HPDE6-E6E7 (cell line): ENCODE measurements around the gene NPL.

Experiments used
- DNase-seq: peaks from one replicate; pipeline ENCODE4 v3.0.0; 2011; ENCODE audit warnings: missing footprints; ENCODE audit errors: extremely low spot score

Gene NPL, protein sequence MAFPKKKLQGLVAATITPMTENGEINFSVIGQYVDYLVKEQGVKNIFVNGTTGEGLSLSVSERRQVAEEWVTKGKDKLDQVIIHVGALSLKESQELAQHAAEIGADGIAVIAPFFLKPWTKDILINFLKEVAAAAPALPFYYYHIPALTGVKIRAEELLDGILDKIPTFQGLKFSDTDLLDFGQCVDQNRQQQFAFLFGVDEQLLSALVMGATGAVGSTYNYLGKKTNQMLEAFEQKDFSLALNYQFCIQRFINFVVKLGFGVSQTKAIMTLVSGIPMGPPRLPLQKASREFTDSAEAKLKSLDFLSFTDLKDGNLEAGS

DNA sequence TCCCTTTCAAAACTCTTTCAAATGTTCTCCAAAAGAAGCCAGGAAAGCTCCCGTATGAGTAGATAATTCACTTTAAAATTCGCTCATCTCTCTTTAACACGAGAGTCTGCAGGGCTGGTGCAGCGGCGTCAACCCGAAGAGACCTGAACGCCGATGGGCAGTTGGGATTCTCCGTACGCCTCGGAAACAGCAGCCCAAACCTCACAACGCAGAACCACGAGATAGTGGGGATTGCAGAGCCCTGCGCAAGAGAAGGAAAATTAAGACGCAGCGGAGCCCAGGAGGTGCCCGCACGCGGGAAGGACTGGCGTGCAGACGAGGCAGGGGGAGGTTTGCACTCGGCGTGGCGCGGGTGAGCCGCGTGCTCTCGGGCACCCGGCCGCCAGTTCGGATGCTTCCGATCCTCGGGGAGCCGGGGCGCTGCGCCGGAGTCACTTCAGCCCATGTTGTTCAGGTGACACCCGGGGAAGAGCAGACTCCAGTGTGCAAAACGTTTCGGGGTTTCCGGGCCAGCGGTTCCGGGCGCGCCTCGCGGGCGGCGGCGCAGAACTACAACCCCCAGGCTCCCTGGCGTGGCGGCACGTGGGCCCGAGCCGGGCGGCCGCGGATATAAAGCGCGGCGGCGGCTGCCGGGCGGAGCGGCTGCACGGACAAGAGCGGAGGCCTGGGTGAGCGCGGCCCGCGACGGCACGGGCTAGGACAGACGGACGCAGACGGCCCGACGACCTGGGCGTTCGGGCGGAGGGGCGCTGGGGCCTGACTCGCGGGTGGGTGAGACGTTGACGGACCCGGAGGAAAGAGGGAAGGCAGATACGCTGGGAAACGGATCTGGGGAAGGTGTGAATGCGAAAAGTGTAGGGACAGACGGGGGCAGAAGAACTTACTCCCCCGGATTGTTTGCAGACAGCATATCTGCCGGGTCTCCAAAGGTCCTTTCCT, at the start of gene NPL:
Gene NPL (plus strand): TSS at position 636 of the 939 bp plus-strand sequence. CDS start 4,599 bp downstream, outside the sequence.
- peak; percentile 71 for DNase-seq

DNA sequence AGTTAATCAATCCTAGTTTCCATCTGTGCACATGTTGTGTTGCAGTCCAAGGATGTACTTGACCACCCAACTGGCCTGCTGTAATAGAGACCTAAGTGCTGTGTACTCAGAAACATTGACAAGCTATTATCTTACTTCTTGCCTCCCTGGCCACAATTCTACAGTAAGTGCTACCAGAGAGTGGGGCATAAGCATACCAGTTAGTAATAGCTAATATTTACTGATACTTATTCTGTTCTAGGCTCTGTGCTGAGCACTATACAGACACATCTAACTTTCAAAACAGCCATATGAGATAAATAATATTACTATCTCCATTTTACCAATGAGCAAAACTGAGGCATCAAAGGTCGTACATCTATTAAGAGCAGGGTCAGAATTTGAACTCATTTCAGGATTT, 49.5 kb upstream of the NPL start:
- no peak for DNase-seq

DNA sequence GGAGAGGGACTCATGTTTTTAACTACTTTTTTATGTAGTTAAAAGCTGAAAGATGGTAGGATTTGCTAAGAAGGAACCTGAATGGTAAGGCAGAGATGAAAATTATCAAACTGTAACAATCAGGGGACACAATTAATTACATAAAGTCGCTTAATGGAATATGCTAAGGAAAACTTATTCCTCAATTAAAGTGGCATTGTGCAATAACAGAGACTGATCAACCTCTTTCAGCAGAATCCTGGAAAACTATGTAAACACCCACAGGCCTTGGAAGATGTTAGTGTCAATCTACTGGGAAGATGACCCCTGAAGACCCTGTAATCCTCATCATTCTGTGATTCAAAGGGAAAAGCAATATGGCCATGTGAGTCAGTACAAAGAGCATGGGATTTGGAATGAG, 46.8 kb upstream of the NPL start:
- no peak for DNase-seq

DNA sequence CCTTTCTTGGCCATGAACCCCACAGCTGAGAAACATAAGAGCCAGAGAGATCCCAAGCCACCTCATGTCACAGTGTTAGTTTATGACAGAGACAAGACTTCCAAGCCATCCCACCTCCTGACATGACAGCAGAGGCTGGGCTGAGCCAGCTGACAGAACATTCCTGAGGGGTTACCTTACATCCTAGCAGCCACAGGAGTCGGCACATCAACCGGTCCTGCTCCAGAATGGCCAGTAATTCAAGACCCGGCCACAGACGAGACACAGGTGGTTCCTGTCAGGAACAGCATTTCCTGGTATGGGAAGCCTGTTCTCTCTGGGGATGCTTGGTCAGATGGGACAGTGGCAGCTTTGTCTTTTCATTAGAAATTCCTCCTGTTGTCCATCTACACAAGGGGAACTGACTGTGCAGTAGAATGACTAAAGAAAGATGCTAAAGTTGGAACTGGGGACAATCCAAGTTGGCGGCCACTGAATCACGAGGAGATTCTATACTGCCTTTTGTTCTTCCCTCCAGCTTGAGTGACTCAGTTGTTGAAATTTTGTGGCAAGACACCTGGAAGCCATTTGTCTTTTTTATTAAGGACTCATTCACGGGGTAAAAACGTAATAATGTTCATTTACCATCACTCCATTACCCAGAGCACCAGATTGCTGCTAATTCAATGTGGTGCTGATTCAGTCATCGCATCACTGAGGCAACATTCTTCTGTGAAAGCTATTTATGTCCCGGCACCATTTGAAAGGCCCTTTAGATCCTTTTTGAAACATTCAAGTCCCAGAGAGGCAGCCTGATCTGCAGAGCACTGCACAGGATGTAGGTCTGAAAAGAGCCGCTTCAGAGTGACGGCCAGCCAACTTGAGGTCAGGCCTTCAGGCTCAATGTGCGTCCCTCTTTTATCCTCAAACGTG, 37.2 kb upstream of the NPL start:
- DNase-seq: no peak

DNA sequence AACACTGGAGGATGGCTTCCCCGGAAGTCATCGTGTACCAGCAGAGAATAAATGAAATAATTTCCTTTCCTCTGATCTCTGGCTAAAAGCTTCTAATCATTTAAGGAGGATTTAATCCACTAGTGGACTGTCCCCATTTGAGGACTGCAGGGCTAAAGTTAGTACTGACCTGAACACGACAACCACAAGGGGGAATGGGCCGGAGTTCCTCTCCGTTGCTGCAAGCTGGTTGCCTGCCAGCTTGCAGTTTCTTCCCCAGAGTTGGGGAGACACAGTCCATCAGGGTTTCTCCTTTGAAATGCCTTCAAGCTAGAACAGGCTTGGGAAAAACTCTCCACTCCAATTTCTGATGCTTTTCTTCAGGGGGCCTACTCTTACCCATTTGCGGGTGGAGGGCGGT, 35.5 kb upstream of the NPL start:
- DNase-seq: no peak

DNA sequence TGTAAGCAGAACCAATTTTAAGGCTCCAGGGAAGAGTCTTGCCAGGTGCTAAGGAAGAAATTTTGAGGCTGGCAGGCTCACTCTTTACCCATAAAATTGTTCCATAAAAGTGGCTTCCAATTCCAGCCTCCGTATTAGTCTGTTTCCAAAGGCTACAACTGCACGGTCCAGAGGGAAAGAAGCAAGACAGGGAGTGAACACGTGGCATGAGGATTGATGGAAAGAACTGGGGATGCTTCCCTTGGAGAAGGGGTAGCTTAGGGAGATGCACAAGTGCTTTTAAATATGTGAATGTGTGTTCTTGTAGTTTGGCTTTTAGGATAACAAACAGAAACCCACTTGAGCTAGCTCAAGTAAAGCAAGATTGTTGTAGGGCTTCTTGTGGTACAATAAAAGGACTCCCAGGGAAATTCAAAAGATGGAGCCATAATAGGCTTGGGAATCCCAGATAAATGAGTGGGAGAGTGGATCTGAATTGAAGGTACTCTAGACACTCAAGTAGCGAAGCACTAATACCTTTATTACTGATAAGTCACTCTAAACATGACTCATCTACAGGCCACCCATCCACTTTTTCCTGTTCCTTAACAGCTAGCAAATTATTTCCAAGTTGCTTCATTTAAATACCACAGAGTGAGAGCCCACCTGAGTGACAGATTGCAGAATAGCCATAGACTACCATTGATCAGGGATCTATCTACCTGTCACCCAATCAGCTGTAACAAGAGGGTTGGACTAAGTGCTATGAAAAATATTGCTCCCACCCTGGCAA, 34.8 kb upstream of the NPL start:
- peak; percentile 10 for DNase-seq

DNA sequence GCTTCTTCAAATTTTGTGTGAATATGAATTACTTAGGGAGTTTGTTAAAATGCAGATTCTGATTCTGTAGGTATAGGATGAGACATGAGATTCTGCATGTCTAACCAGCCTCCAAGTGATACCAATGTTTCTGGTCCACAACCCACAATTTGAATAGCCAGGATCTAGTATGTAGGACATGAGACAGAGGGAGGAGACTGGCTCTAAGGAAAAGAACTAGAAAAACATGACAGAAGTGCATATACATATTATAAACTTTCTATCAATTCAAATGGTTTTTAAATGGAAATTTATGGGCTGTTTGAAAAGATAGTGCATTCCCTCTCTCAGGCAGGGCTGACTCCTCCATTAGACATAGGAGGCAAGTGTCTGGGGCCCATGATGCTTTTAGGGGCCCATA, 33.9 kb upstream of the NPL start:
- no peak for DNase-seq

DNA sequence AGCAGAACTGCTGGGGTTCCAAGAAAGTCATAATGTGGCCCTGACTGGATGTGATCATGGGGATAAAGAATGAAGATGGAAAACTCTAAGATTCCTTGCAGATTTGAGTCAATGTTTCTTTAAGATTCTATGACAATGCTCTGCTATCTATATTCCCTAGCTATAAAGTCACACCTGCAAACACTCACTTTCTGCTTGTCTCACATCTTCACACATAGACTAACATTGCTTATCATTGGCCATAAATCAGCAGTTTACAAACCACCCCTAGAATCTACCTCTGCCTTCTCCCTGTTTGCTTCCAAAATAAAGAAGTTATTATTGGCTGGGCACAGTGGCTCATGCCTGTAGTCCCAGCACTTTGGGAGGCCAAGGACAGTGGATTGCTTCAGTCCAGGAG, 33.1 kb upstream of the NPL start:
- no peak for DNase-seq

DNA sequence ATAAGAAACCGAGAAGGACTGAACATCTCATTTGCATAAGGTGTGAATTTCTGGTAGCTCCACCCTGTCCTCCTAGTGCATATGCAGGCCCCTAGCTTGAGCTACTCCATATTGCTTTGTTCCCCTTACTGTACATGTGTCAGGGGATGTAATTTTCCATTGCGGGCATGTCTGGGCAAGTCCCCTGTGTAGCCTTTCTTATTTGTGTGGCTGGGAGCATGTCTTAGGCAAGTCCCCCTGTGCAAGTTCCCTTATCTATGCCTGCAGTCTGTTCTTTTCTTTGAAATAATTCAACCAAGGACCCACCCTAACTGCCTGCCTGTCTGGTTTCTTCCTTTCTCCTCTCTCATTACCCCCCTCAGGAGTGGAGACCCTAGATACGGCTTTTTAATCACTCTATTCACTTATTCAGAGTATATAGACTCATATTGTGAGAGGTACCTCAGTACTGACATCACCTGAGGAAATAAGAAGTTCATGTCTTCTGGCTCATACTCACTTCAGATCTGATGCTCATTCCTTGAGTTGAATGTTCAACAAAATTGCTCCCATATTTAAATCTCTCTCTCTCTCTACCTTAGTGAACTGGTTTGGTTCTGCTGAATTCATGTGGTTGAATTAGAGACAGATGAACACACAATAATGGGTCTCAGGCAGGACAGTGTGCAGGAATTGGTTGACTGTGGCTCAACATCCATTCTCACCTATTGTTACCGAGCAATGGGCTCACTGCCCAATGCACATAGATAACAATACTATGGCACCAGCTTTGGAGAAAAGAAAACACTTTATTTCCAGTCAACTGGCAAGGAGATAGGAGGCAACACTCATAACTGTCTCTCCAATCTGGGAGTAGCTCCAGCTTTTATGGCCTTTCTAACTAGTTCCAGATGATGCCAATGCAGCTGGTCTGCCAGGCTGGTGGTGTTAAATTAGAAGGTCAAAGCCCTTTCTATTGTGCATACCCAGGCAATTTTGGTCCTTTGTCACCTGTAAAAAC, 27.9 kb upstream of the NPL start:
- DNase-seq: no peak

DNA sequence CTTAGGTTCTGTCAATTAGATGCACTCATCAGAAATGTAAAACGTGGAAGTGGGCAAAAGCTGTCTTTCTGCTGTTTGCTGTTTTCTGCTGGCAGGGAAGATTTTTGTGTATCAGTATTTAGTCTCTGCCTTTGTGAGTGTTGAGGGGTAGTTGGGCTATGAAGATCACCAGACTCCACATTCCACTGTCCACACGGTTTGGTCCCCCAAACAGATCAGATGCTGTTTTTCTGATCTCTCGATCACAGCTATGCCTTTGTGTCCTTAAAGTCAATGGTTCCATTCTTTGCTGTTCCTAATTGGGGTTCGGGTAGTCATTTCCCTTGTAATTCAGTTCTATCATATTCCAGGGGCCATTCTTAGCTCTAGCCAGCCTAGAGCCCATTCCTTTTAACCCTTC, 27.0 kb upstream of the NPL start:
- DNase-seq: no peak

DNA sequence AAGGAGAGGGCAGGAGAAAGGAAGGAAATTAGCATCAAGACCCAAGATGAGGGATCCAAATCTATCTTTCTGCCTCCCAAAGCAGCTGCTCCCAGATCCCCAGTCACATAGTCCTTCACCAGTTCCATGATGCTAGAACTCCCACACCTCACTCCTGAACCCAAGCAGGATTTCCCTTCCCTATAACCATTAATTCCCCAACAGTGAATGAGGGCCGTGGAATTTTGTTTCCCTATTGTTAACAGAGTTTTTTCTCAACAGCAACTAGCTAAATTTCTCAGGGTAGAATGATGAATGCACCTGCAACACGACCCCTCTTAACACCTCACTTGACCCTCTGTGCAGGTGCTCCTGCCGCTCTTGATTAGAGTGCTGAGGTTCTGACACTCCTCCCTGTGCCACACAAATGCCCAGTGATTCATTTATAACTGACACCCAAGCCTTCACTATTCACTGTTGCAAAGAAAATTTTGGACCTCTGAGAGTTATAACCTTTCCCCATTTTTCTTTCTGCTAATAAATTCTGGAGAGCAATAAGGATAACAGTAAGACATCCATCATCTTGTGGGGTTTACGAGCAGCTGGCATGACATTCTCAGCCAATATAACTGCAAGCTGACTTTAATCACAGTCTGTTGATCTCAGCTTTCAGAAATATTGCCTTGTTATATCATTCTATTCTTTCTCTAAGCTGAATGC, 25.4 kb upstream of the NPL start:
- DNase-seq: no peak

DNA sequence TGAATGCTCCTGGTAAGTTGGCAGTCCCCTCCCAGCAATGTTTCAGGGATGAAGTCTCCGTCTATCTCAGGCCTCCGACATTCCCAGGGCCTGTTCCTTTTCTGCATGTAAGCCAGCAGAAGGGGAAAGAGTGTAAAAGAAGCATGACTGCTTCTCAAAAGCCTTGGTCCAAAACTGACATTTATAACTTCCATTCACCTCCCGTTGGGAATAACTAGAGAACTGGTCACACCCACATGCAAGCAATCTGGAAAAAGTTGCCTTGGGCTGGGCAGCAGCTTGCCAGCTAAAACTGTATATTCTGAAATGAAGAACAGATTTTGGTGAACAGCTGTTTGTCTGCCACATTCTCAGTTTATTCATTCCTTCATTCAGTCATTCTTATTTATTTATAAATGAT, 24.2 kb upstream of the NPL start:
- DNase-seq: no peak

DNA sequence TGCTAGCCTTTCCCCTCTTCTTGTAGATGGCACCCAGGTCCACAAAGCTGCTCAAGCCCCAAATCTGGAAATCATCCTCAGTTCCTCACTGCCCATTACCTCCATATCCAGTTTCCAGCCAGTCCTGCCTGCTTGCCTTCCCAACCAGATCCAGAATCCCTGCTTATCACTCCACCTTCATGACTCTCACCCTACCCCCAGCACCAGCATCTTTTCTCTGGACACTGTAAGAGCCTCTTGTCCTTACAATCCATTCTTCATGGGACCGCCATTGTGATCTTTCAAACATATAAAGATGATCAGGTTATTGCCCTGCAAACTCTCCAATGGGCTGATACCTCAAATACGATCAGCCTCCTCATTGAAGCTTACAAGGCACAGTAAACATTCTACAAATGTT, 23.5 kb upstream of the NPL start:
- no peak for DNase-seq

DNA sequence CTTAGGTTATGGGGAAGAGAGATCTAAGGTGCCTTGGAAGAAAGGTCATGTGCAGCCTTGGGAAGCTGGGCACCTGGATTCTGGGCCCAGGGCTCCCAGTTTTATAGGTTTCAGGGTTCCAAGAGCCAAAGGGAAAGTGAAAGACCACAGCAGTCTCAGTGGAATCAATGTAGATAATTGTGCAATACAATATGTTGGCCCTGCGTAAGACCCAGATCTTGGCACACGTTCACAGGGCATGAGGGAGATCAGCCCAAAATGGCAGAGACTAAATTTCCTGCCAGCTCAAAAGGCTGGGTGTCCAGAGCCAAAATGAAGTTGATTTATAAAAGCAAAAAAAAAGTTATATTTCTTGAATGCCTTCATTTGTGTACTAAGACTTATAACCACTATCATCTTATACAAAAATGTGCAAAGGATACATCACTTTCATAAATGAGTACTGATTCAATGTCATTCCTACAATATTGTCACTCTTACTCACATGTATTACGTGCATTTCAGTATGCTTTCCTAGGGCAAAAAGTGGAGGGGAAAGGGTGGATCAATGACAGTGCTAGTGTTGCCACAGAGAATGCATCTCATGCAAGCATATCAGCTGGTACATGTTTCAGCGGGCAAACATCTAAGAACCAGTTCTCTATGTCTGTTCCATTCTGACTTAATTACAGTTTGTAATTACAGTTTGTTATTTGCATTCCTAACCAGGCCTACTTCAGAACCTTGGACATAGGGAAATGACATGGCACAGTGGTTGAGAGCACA, 22.5 kb upstream of the NPL start:
- no peak for DNase-seq

DNA sequence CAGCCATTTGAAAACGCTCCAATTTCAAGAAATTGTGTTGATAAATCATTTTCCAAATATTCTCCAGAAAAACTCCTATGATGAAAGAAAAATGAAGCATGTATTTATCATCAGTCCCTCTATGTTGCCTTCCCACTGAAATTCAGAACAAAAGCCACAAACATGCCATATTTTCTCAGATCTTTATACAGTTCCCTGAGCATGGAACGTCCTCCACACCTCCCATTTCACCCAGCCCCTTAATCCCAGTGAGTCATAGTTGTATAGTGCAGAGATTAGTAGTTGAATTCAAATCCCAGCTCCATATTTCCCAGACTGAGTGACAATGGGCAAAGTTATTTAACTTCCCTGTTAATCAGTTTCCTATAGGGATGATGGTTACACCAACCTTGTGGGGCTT, 20.6 kb upstream of the NPL start:
- no peak for DNase-seq

DNA sequence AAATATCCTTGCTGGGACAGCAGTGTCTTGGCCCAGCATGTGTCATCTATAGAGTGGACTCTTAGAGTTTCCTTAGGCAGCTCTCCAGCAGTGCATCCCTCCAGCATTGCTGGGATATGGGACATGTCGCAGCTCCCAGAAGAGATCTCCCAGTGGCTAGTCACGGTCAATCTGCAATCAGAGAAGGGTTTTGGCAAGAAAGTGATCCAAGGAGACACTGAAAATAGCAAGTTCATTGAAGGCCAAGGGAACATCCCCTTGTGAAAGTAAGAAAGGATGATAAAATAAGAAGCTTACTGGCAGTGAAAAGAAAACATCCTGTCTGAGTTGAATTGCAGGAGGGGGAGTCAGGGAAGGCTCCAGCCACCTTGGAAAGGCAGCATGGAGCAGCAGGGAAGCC, 19.3 kb upstream of the NPL start:
- DNase-seq: no peak

DNA sequence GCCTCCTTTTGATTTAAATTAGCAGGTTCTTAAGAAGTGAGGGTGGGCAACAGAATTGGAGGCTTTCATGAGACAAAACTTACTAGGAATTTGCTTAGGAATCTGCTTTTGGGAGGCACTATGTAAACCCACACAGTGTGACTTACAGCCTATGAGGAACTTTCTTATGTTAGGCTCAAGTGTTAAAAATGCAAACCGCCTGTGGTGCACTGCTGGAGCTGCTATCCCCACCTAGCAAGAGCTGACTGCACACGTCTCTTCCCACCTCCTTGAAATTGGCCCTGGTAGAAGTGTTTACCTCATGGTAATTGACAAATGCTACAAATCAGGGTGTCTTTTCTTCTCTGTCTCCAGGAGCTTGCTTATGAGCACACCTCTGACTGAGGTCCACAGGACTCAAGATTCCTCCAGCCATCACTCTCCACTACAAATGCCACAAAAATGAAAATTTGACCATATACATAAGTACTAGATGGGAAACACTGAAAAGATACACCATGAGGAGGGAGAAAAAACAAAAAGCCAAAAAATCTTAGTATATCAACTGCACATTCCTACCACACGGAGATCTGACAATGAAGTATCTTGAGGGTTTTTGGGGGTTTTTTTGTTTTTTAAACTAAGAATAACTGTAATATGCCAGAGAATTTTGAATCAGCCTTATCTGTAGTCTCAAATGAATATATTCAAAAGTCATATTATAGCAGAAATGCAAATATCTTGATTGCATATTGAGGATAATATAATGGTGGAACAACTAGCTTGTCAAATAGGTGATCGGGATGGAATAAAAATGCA, 18.2 kb upstream of the NPL start:
- DNase-seq: no peak

DNA sequence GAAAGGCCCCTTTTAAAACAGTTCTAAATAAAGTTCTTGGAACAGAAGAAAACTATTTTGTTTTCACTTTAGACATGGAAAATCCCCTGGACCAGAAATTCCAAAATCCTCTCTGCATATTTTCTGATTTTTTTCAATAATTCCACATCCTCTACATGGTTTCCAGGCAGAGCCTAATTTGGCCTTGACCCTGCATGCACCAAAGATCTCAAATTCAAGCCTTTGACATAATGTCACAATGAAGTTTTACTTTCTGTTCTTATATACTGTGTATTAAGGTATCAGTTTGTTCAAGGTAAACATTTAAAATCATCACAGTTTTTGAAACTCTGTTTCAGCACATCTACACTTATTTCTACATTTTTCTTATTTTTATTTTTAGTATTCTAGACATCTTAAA, 12.2 kb upstream of the NPL start:
- no peak for DNase-seq
